ENCODE results near the gene LEPR.

The LEPR gene

GRCh38 chr1:65425697-65426096, 5.2 kb downstream of the LEPR start:
- Histone ChIP-seq H3K36me3 (ENCODE audit: insufficient read depth, low read depth, low read length) (peaks cover 30% of the 10 kb centered on the region), H3K4me1 (ENCODE audit: insufficient read depth, low read length) (peaks cover 28% of the 10 kb centered on the region), H3K9me3 (ENCODE audit: insufficient read depth, low read depth, low read length) (no peaks in the 10 kb centered on the region), H3K9ac (ENCODE audit: low read depth, low read length) (peak overlapping the region; percentile 39; the same call in 1 of the 2 replicates), H3K27ac (ENCODE audit: low read length) (peak overlapping the region; percentile 26), H3K27me3 (ENCODE audit: insufficient read depth, low read length) (no peaks in the 10 kb centered on the region), H3K4me3 (ENCODE audit: low read length) (peak overlapping the region; percentile 43; the same call in 1 of the 2 replicates)

- Histone ChIP-seq H3K4me3 (ENCODE audit: low read length) (no peak overlapping the region), H3K36me3 (ENCODE audit: insufficient read depth, low read depth, low read length) (peaks cover 30% of the 10 kb centered on the region), H3K9ac (ENCODE audit: low read depth, low read length) (no peak overlapping the region), H3K27ac (ENCODE audit: low read length) (no peak overlapping the region), H3K4me1 (ENCODE audit: insufficient read depth, low read length) (peaks cover 42% of the 10 kb centered on the region), H3K27me3 (ENCODE audit: insufficient read depth, low read length) (no peaks in the 10 kb centered on the region), H3K9me3 (ENCODE audit: insufficient read depth, low read depth, low read length) (no peaks in the 10 kb centered on the region)
Observed at GRCh38 chr1:65429078-65429477, 8.6 kb downstream of the LEPR start.

DNA sequence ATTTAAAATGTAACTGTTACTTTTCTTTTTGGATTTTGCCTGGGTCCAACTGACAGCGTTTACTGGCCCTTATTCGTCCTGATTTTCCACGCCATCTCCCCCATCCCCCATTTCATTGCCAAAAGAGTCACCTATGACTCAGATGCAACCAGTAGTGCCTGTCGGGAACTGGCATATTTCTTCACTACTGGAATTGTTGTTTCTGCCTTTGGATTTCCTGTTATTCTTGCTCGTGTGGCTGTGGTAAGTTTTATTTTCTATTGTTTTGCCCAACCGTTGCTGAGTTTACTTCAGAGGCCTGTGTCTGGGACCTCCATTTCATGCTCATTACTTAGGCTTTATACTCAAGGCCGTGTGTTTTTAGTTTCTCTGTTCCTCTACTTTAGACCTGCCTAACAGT, 9.3 kb downstream of the LEPR start:
- Histone ChIP-seq H3K4me3 (ENCODE audit: low read length) (no peak overlapping the region), H3K9ac (ENCODE audit: low read depth, low read length) (no peak overlapping the region), H3K9me3 (ENCODE audit: insufficient read depth, low read depth, low read length) (no peaks in the 10 kb centered on the region), H3K36me3 (ENCODE audit: insufficient read depth, low read depth, low read length) (peaks cover 30% of the 10 kb centered on the region), H3K27ac (ENCODE audit: low read length) (no peak overlapping the region), H3K27me3 (ENCODE audit: insufficient read depth, low read length) (no peaks in the 10 kb centered on the region), H3K4me1 (ENCODE audit: insufficient read depth, low read length) (peaks cover 37% of the 10 kb centered on the region)

DNA sequence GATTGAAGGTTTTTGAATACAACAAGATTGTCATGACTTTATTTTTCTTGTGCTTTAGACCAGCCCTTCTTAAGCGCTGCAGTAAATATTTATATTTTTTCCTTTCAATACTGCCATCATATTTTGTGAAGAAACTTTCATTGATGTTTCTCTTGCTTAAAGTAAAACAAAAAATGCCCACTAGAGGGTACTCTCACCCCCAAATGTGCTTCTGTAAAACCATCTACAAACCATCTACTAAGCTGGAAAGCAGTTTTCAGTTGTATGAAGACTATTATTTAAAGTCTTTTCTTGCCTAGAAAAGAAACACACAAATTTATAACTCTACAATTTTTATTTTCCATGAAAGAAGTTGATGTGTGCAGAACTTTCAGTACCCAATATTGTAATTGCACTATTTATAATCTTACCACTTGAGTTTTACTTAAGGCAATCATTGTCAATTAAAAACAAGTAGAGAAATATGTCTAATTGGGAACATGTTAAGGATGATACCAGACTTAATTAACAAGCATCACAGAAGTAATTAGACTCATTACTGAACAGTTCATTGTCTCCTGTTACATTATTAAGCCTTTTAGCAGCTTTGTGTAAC, 10.7 kb downstream of the LEPR start:
- Histone ChIP-seq H3K27ac (ENCODE audit: low read length) (no peak overlapping the region), H3K9me3 (ENCODE audit: insufficient read depth, low read depth, low read length) (no peaks in the 10 kb centered on the region), H3K4me3 (ENCODE audit: low read length) (no peak overlapping the region), H3K4me1 (ENCODE audit: insufficient read depth, low read length) (peaks cover 26% of the 10 kb centered on the region), H3K27me3 (ENCODE audit: insufficient read depth, low read length) (no peaks in the 10 kb centered on the region), H3K36me3 (ENCODE audit: insufficient read depth, low read depth, low read length) (peaks cover 29% of the 10 kb centered on the region), H3K9ac (ENCODE audit: low read depth, low read length) (no peak overlapping the region)

- Histone ChIP-seq H3K36me3 (ENCODE audit: insufficient read depth, low read depth, low read length) (peaks cover 12% of the 10 kb centered on the region), H3K27me3 (ENCODE audit: insufficient read depth, low read length) (no peaks in the 10 kb centered on the region), H3K4me1 (ENCODE audit: insufficient read depth, low read length) (peaks cover 24% of the 10 kb centered on the region), H3K4me3 (ENCODE audit: low read length) (peak overlapping the region; percentile 51; the same call in 1 of the 2 replicates), H3K9ac (ENCODE audit: low read depth, low read length) (no peak overlapping the region), H3K27ac (ENCODE audit: low read length) (no peak overlapping the region), H3K9me3 (ENCODE audit: insufficient read depth, low read depth, low read length) (no peaks in the 10 kb centered on the region)
Observed at GRCh38 chr1:65432918-65433317, 12.4 kb downstream of the LEPR start.

- peaks cover 11% of the 10 kb centered on the region; the same call in 1 of the 2 replicates for H3K36me3 ChIP-seq (ENCODE audit: insufficient read depth, low read depth, low read length)
- peaks cover 24% of the 10 kb centered on the region for H3K4me1 ChIP-seq (ENCODE audit: insufficient read depth, low read length)
- no peaks in the 10 kb centered on the region for H3K9me3 ChIP-seq (ENCODE audit: insufficient read depth, low read depth, low read length)
- H3K27me3 ChIP-seq (ENCODE audit: insufficient read depth, low read length), result no peaks in the 10 kb centered on the region
- no peak overlapping the region for H3K27ac ChIP-seq (ENCODE audit: low read length)
- no peak overlapping the region for H3K4me3 ChIP-seq (ENCODE audit: low read length)
- H3K9ac ChIP-seq (ENCODE audit: low read depth, low read length), result no peak overlapping the region
Observed at GRCh38 chr1:65434255-65434654, 13.8 kb downstream of the LEPR start.

- Histone ChIP-seq H3K9me3 (ENCODE audit: insufficient read depth, low read depth, low read length) (no peaks in the 10 kb centered on the region), H3K27me3 (ENCODE audit: insufficient read depth, low read length) (no peaks in the 10 kb centered on the region), H3K27ac (ENCODE audit: low read length) (no peak overlapping the region), H3K4me3 (ENCODE audit: low read length) (no peak overlapping the region), H3K36me3 (ENCODE audit: insufficient read depth, low read depth, low read length) (peaks cover 9% of the 10 kb centered on the region; the same call in 1 of the 2 replicates), H3K4me1 (ENCODE audit: insufficient read depth, low read length) (peaks cover 24% of the 10 kb centered on the region), H3K9ac (ENCODE audit: low read depth, low read length) (no peak overlapping the region)
Observed at GRCh38 chr1:65434760-65435159, 14.3 kb downstream of the LEPR start.

DNA sequence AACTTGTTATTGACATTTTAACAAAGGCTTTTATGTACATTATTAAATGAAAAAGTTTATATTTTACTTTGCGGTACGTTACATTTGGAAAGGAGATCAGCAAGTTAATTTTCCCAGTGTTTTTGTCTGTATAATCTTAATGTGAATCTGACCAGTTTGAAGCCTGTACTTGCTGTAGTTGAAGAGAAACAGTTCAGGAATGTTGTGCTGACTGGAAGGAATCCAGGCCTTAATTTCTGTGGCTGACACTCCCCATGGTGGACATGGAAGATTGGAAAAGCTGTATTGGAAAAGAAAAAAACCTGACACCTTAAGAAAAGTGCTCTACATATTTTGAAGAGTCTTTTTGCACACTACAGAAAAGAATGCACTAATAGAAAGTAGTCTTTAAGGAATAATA, 15.5 kb downstream of the LEPR start:
- Histone ChIP-seq H3K36me3 (ENCODE audit: insufficient read depth, low read depth, low read length) (no peaks in the 10 kb centered on the region), H3K4me3 (ENCODE audit: low read length) (no peak overlapping the region), H3K27ac (ENCODE audit: low read length) (no peak overlapping the region), H3K9me3 (ENCODE audit: insufficient read depth, low read depth, low read length) (no peaks in the 10 kb centered on the region), H3K4me1 (ENCODE audit: insufficient read depth, low read length) (peaks cover 24% of the 10 kb centered on the region), H3K27me3 (ENCODE audit: insufficient read depth, low read length) (no peaks in the 10 kb centered on the region), H3K9ac (ENCODE audit: low read depth, low read length) (no peak overlapping the region)

DNA sequence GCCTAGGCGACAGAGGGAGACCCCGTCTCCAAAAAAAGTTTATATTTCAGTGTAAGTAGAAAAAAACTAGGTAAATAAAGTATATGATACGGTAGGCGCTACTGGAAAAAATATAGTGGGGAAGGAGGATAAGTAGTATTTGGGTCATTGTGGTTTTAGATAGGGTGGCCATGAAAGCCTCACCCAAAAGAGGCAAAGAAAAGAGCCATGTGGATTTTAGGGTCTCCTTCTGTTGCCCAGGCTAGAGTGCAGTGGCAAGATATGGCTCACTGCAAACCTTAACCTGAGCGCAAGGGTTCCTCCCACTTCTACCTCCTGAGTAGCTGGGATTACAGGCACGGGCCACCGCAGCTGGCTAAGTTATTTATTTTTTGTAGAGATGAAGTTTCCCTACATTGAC, 17.1 kb downstream of the LEPR start:
- peaks cover 18% of the 10 kb centered on the region for H3K4me1 ChIP-seq (ENCODE audit: insufficient read depth, low read length)
- no peaks in the 10 kb centered on the region for H3K27me3 ChIP-seq (ENCODE audit: insufficient read depth, low read length)
- H3K36me3 ChIP-seq (ENCODE audit: insufficient read depth, low read depth, low read length), result no peaks in the 10 kb centered on the region
- no peaks in the 10 kb centered on the region for H3K9me3 ChIP-seq (ENCODE audit: insufficient read depth, low read depth, low read length)
- no peak overlapping the region for H3K27ac ChIP-seq (ENCODE audit: low read length)
- H3K4me3 ChIP-seq (ENCODE audit: low read length), result no peak overlapping the region
- H3K9ac ChIP-seq (ENCODE audit: low read depth, low read length), result no peak overlapping the region

DNA sequence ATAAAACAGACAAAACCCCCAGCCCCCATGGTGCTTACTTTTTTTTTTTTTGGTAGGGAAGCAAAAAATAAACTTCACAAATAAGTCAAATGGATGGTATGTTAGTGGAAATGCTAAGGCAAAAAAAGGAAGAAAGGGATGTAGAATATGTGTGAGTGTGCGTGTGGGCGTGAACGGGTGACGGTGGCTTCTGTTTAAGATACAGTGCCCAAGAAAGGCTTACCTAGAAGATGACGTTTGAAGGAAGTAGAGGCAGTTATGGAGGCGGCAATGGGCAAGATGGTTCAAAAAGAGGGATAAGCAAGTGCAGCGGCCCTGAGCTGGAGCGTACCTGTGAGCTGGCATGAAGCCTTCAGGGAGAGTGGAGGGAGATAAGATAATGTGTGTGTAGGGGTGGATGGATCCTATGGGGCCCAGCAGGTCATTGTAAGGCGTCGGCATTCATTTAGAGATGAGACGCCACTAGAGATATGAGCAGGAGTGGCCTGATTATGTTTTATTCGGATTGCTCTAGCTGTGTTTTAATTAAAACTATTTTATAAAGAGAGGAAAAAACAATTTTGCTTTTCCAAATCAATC, 19.9 kb downstream of the LEPR start:
- H3K9ac ChIP-seq (ENCODE audit: low read depth, low read length), result no peak overlapping the region
- no peak overlapping the region for H3K27ac ChIP-seq (ENCODE audit: low read length)
- no peaks in the 10 kb centered on the region for H3K9me3 ChIP-seq (ENCODE audit: insufficient read depth, low read depth, low read length)
- no peaks in the 10 kb centered on the region for H3K36me3 ChIP-seq (ENCODE audit: insufficient read depth, low read depth, low read length)
- H3K27me3 ChIP-seq (ENCODE audit: insufficient read depth, low read length), result no peaks in the 10 kb centered on the region
- H3K4me3 ChIP-seq (ENCODE audit: low read length), result no peak overlapping the region
- H3K4me1 ChIP-seq (ENCODE audit: insufficient read depth, low read length), result peaks cover 11% of the 10 kb centered on the region

DNA sequence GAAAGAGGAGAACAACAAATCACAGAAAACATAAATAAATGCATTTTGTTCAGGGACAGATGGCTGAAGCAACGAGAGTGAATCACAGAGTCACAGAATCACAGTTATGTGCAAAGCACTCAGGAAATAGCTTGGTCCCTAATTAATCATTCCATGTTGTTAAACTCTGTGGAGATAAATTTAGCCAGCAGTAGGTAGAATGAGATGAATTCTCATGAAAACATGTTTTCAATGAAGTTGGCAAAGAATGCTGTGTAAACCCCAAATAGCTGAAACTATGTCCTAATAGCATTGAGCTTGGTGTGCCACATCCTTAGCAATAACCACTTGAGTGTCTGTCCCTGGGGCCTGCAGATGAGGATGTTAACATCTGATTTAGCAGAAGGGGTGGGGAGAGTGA, 20.4 kb downstream of the LEPR start:
- Histone ChIP-seq H3K4me3 (ENCODE audit: low read length) (no peak overlapping the region), H3K27ac (ENCODE audit: low read length) (no peak overlapping the region), H3K4me1 (ENCODE audit: insufficient read depth, low read length) (peaks cover 11% of the 10 kb centered on the region), H3K36me3 (ENCODE audit: insufficient read depth, low read depth, low read length) (no peaks in the 10 kb centered on the region), H3K27me3 (ENCODE audit: insufficient read depth, low read length) (no peaks in the 10 kb centered on the region), H3K9ac (ENCODE audit: low read depth, low read length) (no peak overlapping the region), H3K9me3 (ENCODE audit: insufficient read depth, low read depth, low read length) (no peaks in the 10 kb centered on the region)

DNA sequence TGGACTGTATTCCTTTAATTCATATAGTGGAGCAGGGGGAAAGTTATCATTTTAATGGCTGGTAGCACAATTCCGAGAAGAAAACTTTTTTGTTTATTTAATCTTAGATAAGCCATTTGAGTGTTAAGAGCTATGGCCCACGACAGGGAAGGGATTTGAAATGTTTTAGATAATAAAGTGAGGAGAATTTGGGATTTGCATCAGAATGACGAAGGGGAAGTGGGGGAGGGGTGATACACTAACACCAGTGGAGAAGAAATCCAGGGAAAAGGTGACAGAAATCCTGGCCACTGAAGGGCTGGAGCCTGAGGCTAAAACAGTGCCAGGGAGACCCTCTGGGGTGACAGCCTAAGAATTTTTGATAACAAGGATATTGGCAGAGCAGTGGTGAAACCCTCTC, 21.0 kb downstream of the LEPR start:
- Histone ChIP-seq H3K9me3 (ENCODE audit: insufficient read depth, low read depth, low read length) (no peaks in the 10 kb centered on the region), H3K27me3 (ENCODE audit: insufficient read depth, low read length) (no peaks in the 10 kb centered on the region), H3K4me3 (ENCODE audit: low read length) (no peak overlapping the region), H3K4me1 (ENCODE audit: insufficient read depth, low read length) (peaks cover 11% of the 10 kb centered on the region), H3K36me3 (ENCODE audit: insufficient read depth, low read depth, low read length) (no peaks in the 10 kb centered on the region), H3K27ac (ENCODE audit: low read length) (no peak overlapping the region), H3K9ac (ENCODE audit: low read depth, low read length) (no peak overlapping the region)

All from iPS-20b (cell line).